ENCODE results near the gene TMEM270. TPM values are rescaled to one million over a fixed set of nuclear protein-coding genes. Genes with fewer than 3 reads are reported as not detected.

The TMEM270 gene
- total and polyA plus RNA-seq, 2 donors (not counting 1 experiment from before 2014, with no cell fraction given) = not detected

DNA sequence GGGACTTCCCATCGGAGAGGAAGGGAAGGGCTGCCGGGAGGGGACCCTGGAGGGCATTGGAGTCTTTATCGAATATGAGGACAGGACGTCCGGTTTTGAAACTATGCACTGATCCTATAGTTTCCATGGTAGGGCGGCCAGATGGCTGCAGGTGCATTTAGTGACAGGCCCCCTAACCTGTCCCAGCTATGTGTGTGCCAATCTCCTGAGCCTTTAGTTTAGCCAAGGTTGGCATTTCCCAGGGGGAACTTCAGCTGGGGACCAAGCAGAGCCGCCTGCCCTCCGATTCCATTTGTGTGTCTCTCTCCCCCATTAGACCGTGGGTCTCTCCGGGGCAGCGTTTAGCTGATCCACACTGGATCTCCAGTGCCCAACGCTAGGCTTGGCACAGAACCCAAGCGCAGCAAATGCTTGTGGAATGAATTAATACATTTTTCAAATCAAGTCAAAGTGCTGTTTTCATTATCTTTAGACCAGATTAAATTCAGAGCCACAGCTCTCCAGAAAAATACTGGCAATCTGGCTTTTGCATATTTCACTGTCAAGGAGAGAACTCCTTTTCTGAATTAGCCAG is 19.9 kb downstream of the TMEM270 start:
- Histone ChIP-seq H3K36me3 (replicated peaks in 1 of 2; ENCODE audit: control extremely low read depth in 1 of 2, control insufficient read depth in 1 of 2, extremely low read depth in 1 of 2, insufficient read depth in 2 of 2, low read length in 1 of 2) (no peaks in the 10 kb centered on the region), H4K20me1 (ENCODE audit: control insufficient read depth, insufficient read depth, low read length, poor library complexity, severe bottlenecking) (no peaks in the 10 kb centered on the region), H3K27me3 (replicated peaks in 1 of 4; ENCODE audit: control extremely low read depth in 1 of 4, control insufficient read depth in 3 of 4, insufficient read depth in 4 of 4, low read length in 3 of 4) (peaks cover 0 to 20% (median 0%) of the 10 kb centered on the region in 4 experiments), H3K9ac (ENCODE audit: low read length) (no peak overlapping the region), H3K4me3 (ENCODE audit: control extremely low read depth in 1 of 5, extremely low read depth in 1 of 5, insufficient read depth in 1 of 5, low read depth in 2 of 5, low read length in 4 of 5) (no peak overlapping the region), H3K27ac (ENCODE audit: low read length in 2 of 2) (no peak overlapping the region), H3K4me2 (replicated peaks; ENCODE audit: low read depth, low read length, poor library complexity, severe bottlenecking) (no peak overlapping the region), H3K9me3 (ENCODE audit: control extremely low read depth in 1 of 3, control insufficient read depth in 2 of 3, insufficient read depth in 1 of 3, low read length in 2 of 3) (no peaks in the 10 kb centered on the region), H3K79me2 (ENCODE audit: control insufficient read depth, insufficient read depth, low read length) (no peaks in the 10 kb centered on the region), H3K4me1 (ENCODE audit: control insufficient read depth in 2 of 2, insufficient read depth in 2 of 2, low read length in 2 of 2) (no peaks in the 10 kb centered on the region), H2AFZ (ENCODE audit: insufficient read depth, low read depth, low read length, poor library complexity, severe bottlenecking) (no peak overlapping the region)
- TF ChIP-seq EZH2 (IDR thresholded peaks at IDR 0.05; ENCODE audit: borderline replicate concordance, insufficient read depth, low read depth, low read length, poor library complexity, severe bottlenecking) = no peak
- TF ChIP-seq, protein P1, sequence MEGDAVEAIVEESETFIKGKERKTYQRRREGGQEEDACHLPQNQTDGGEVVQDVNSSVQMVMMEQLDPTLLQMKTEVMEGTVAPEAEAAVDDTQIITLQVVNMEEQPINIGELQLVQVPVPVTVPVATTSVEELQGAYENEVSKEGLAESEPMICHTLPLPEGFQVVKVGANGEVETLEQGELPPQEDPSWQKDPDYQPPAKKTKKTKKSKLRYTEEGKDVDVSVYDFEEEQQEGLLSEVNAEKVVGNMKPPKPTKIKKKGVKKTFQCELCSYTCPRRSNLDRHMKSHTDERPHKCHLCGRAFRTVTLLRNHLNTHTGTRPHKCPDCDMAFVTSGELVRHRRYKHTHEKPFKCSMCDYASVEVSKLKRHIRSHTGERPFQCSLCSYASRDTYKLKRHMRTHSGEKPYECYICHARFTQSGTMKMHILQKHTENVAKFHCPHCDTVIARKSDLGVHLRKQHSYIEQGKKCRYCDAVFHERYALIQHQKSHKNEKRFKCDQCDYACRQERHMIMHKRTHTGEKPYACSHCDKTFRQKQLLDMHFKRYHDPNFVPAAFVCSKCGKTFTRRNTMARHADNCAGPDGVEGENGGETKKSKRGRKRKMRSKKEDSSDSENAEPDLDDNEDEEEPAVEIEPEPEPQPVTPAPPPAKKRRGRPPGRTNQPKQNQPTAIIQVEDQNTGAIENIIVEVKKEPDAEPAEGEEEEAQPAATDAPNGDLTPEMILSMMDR (IDR thresholded peaks at IDR 0.05) = no peak
- H3K4me3 Mint-ChIP-seq = no peak overlapping the region
- CTCF ChIA-PET = no interaction called here
- POLR2A ChIA-PET = no interaction called here
- peaks cover 18% of the 10 kb centered on the region for H3K27me3 Mint-ChIP-seq
- WGBS (ENCODE audit: insufficient coverage) = 85% methylated on average over 9 of the region's 13 CpGs
- DNase-seq = no peak
- H3K4me1 Mint-ChIP-seq = no peaks in the 10 kb centered on the region
- intact Hi-C loops (cut with micrococcal nuclease) = no loop called here
- H3K9me3 Mint-ChIP-seq (ENCODE audit: insufficient read depth) = no peaks in the 10 kb centered on the region
- no peak for ATAC-seq (ENCODE audit: low read depth)
- no peak overlapping the region for H3K27ac Mint-ChIP-seq

DNA sequence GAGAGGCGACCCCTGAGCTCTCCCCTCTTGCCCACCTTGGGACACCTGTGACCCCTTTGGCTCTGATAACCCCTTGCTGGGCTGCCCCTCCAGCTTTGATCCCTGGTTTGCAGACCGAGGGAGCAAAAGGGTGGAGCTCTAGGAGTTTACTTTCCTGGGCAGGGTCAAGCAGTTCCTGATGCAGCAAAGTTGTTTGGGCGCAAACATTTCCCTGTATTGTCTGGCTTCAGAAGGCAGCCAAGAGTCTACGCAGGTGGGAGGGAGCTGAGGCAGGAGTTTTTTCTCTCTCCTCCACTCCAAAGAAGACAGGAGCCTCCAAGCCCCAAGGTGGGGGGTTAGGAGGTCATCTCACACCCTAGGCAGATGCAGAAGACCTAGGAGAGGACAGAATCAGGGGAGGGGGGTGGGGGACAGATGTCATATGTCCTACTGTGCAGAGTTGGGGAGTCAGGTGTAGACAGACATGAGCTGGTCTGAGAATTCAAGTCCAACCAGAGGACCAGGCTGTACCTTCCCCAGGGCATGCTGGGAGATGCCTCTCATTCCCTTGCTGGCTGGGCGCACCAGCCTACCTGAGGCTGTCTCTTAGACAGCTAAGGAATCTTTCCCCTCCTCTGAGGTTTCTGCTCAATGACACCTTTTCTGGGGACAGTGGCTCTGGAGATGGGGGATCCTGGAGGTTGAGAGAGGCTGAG is 20.5 kb downstream of the TMEM270 start:
- WGBS (ENCODE audit: insufficient coverage) = 43% methylated on average over 3 of the region's 5 CpGs
- H3K27me3 Mint-ChIP-seq = peaks cover 24% of the 10 kb centered on the region
- H3K4me3 ChIP-seq (ENCODE audit: control extremely low read depth in 1 of 5, extremely low read depth in 1 of 5, insufficient read depth in 1 of 5, low read depth in 2 of 5, low read length in 4 of 5) = no peak overlapping the region
- intact Hi-C loops (cut with micrococcal nuclease) = no loop called here
- no peaks in the 10 kb centered on the region for H3K4me1 Mint-ChIP-seq
- H3K4me2 ChIP-seq (replicated peaks; ENCODE audit: low read depth, low read length, poor library complexity, severe bottlenecking) = no peak overlapping the region
- H3K27ac ChIP-seq (ENCODE audit: low read length in 2 of 2) = no peak overlapping the region
- no peaks in the 10 kb centered on the region for H3K9me3 Mint-ChIP-seq (ENCODE audit: insufficient read depth)
- TF ChIP-seq EZH2 (IDR thresholded peaks at IDR 0.05; ENCODE audit: borderline replicate concordance, insufficient read depth, low read depth, low read length, poor library complexity, severe bottlenecking) = no peak
- TF ChIP-seq, protein P1 (IDR thresholded peaks at IDR 0.05) = no peak
- ChIA-PET CTCF (no interaction called here), POLR2A (interaction anchor here (0.6 kb wide), 1 partner anchor 396 kb away, joined by 6 read pairs; no protein-coding TSS in a partner anchor)
- H3K27ac Mint-ChIP-seq = no peak overlapping the region
- DNase-seq (no peak), ATAC-seq (ENCODE audit: low read depth) (no peak)
- peaks cover 0 to 24% (median under 1%) of the 10 kb centered on the region in 4 experiments for H3K27me3 ChIP-seq (replicated peaks in 1 of 4; ENCODE audit: control extremely low read depth in 1 of 4, control insufficient read depth in 3 of 4, insufficient read depth in 4 of 4, low read length in 3 of 4)
- no peak overlapping the region for H3K9ac ChIP-seq (ENCODE audit: low read length)
- no peak overlapping the region for H3K4me3 Mint-ChIP-seq
- H3K79me2 ChIP-seq (ENCODE audit: control insufficient read depth, insufficient read depth, low read length) = no peaks in the 10 kb centered on the region
- H3K4me1 ChIP-seq (ENCODE audit: control insufficient read depth in 2 of 2, insufficient read depth in 2 of 2, low read length in 2 of 2) = no peaks in the 10 kb centered on the region
- no peak overlapping the region for H2AFZ ChIP-seq (ENCODE audit: insufficient read depth, low read depth, low read length, poor library complexity, severe bottlenecking)
- H3K36me3 ChIP-seq (replicated peaks in 1 of 2; ENCODE audit: control extremely low read depth in 1 of 2, control insufficient read depth in 1 of 2, extremely low read depth in 1 of 2, insufficient read depth in 2 of 2, low read length in 1 of 2) = no peaks in the 10 kb centered on the region
- no peaks in the 10 kb centered on the region for H4K20me1 ChIP-seq (ENCODE audit: control insufficient read depth, insufficient read depth, low read length, poor library complexity, severe bottlenecking)
- no peaks in the 10 kb centered on the region for H3K9me3 ChIP-seq (ENCODE audit: control extremely low read depth in 1 of 3, control insufficient read depth in 2 of 3, insufficient read depth in 1 of 3, low read length in 2 of 3)

Measured in B cell (primary cell).